GM18907 (cell line): ENCODE measurements around the gene ZNF593.

Source experiments
- ATAC-seq: cut with Tn5 transposase; IDR thresholded peaks from one replicate; pipeline ENCODE4 v1.9.1; 2021; ENCODE audit warnings: mild to moderate bottlenecking, moderate library complexity; ENCODE audit not compliant: unreplicated experiment

Gene ZNF593

GRCh38 chr1:26145960-26146294 is 23.8 kb upstream of the ZNF593 start:
- no peak for ATAC-seq

DNA sequence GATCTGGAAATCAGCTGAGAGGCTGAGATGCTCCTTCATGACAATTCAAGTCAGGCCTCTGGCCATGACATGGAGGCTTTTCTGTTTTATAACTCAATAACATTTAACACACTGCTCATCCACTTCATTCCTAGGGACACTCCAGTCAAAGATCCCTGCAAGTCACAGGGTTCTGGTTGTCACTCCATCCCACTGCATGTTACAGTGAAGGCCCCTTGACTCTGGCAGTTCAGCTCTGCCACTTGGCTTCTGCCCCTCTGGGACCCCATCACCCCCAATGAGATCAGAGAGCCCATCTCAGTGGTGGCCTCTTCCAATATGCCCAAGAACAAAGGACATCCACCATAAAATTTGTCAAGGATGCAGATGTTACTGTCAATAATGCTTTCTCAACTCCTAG is 20.8 kb upstream of the ZNF593 start:
- no peak for ATAC-seq

DNA sequence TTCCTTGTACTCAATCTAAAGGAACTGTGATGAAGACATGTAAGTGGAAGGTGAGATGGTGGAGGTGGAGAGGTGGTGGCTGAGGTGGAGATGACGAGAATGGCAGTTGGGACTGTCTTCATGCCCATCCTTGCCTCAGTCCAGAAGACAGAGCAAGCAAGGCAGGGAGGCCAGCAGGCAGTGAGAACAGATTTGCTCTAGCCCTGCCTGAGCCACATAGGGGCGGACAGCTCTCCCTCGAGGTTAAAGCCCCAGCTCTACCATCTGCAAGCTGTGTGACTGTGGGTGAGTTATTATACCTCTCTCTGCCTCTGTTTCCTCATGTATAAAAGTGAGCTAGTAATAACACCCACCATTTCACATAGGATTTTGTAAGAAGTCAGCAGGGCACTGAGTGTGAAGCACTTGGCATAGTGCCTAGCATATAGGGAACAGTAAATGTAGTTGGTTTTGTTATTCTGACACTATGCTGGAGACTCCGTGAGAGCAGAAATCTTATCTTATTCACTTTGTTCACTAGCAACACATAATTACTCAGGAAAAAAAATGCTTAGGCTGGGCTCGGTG is 15.7 kb upstream of the ZNF593 start:
- ATAC-seq: no peak

GRCh38 chr1:26154750-26155149 is 15.0 kb upstream of the ZNF593 start:
- no peak for ATAC-seq

DNA sequence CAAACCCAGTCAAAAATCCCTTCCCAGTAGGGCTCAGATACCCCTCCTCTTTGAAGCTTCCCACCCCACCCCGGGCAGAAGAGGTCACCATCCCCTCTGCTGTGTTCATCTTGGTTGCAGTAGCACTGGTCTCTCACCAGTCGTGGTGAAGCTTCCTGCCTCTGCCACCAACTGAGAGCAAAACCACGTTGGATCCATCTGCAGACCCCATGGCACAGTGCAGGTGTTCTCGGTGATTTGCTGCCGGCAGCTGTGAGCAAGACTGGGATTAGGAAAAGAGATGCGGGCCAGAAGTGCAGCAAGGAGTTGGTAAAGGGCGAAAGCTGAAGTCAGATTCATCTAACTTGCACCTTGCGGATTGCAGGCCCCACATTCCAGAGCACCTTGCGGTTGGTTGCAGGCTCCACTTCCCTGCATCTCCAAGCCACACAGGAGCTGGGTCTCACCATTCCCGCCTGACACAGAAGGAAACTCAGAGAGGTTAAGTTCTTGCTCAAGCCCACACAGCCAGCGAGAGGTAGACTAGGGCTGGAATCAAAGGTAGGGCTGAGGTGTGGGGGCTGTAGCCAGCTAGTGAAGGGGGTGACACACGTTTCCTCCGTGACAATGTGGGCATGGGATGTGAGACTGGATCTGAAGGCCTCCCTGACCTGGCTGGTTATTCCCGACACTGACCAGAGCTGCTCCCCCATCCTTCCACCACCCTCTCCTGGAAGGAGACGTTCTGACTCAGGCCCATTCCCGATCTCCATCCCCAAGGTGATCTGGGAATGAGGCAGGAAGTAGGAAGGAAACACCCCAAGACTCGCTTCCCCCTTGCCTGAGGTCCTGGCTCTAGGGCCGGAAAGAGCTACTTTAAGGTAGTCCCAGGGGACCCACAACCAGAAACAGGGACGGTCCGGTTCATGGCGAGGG is 14.1 kb upstream of the ZNF593 start:
- ATAC-seq: no peak

GRCh38 chr1:26156285-26157038 is 13.2 kb upstream of the ZNF593 start:
- no peak for ATAC-seq

GRCh38 chr1:26158271-26158907 is 11.3 kb upstream of the ZNF593 start:
- ATAC-seq: no peak

- no peak for ATAC-seq
Measured at GRCh38 chr1:26158908-26159742, 10.6 kb upstream of the ZNF593 start, which contains the start of gene FAM110D. FAM110D (plus strand) TSS chr1:26159079; CDS start chr1:26161292, 2,213 bp downstream.

DNA sequence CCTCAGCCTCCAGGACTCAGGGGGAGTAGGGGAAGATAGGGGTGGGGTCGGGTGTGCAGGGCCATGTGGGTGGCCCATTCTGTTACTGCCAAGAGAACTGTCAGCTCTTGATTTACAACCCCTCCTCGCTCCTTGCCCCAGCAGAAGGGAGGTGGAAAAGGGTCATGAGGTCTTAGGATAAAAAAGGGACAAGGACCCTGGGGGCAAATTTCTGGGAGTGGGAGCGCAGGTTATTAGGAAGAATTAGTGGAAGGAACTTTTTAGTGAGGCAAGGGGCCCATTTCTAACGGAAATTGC is 10.0 kb upstream of the ZNF593 start:
- ATAC-seq: no peak

GRCh38 chr1:26160527-26161414 is 8.9 kb upstream of the ZNF593 start:
- no peak for ATAC-seq

DNA sequence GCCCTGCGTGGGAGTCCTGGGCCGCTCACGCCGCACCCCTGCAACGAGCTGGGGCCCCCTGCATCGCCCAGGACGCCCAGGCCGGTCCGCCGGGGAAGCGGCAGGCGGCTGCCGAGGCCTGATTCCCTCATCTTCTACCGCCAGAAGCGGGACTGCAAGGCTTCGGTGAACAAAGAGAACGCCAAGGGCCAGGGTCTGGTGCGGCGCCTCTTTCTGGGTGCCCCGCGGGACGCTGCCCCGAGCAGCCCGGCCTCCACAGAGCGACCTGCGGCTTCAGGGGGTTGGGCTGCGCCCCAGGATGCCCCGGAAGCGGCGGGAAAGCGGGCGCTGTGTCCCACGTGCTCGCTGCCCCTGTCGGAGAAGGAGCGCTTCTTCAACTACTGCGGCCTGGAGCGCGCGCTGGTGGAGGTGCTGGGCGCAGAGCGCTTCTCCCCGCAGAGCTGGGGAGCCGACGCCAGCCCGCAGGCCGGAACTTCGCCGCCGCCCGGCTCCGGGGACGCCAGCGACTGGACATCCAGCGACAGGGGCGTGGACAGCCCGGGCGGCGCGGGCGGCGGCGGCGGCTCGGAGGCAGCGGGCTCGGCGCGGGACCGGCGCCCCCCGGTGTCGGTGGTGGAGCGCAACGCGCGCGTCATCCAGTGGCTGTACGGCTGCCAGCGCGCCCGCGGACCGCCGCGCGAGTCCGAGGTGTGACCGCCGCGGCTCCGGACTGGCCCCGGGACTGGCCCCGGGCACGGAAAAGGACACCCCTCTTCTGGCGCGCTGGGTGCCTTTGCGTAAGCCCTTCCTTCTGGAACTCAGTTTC is 8.1 kb upstream of the ZNF593 start:
- no peak for ATAC-seq

GRCh38 chr1:26162220-26162709 is 7.4 kb upstream of the ZNF593 start:
- ATAC-seq: no peak

DNA sequence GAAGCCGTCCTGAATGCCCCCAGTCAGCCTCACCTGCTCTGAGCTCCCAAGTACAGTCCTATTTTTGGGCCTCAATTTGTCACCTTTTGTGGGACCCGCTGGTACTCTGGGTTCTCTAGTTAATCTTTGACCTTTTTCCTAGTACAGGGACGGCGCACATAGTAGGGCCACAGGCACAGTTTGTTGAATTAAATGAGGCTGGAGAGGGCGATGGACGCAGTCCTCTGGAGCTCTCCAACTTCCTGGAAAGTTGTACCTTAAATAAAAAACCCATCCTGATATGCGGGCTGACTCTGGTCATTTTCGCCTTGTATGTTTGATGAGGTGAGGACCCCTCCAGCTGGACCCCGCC is 6.0 kb upstream of the ZNF593 start:
- ATAC-seq: no peak

GRCh38 chr1:26164036-26164860 is 5.5 kb upstream of the ZNF593 start:
- ATAC-seq: no peak

DNA sequence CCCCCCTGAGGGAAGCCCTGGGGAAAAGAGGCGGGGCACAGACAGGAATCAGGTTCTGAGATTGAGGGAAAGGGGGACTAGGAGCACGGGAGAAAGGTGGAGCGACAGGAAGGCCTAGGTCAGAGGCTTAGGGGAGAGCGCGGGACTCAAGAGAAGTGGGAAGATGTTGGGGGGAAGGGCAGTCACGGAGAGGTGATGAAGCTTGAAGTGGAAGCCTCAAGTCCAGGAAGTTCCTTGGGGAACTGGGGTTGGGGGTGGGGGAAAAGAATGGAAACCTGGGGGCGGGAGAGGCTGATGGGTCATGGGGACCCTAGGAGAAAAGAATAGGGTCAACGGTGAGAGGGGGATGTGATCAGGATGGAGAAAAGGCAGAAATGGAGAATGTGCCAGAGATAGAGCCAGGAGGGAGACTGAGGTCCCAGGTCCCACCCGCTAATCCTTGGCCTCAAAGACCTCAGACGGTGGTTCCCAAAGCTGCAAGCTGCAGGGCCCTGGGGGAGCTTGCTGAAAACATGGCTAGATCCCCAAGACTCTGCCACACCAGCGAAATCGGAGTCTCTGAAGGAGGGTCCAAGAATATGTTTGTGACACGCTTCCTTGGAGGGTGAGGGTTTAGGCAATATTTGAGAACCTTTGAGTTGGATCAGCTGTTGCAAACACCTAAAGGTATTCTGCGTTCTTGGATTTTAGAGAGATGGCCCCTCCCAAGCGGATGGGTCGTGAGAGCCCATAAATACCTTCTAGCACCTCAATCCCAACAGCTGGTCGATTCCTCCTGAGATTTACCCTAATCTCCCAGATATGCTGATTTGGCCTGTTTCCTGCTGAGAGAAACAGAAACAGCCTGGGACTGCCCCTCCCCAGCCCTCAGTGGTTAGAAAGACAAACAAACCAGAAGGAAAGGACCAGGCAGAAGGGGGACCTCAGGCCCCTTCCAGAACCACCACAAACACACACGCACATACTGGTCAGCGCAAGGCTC is 4.6 kb upstream of the ZNF593 start:
- ATAC-seq: no peak

DNA sequence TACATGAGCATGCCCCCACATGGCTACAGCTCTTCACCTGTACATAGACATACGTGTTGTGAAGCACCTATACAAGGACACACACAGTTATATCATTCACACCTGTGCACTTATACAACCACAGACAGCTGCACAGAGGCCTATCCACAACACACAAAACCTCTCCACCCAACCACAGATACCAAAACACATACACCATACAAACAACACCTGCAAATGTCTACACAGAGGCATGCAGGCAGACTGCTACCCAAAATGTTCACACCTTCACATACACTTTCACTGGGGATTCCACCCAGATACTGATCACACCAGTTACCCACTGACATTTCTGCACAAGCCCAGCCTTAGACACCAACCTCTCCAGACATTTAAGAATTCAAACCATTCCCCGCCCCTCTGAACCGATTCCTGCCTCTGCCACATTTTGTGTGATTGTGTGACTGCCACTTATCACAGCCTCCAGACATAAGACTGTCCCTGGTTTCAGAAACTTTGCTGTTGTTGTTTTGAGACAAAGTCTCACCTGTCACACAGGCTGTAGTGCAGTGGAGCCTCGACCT is 2.9 kb upstream of the ZNF593 start:
- no peak for ATAC-seq
